ENCODE measurements around the gene SCUBE2.

GRCh38 chr11:9001736-9002135 lies 89.7 kb downstream of the SCUBE2 start:
- TF ChIP-seq EZH2 (IDR thresholded peaks at IDR 0.05) (no peak), POLR2AphosphoS5 (IDR thresholded peaks at IDR 0.05; ENCODE audit: borderline replicate concordance, low read depth, low read length) (no peak)

All from SK-N-MC (cell line).